Kidney (tissue), 14 donors: Measurements from ENCODE around the gene SYT1. TPM values are rescaled to one million over a fixed set of nuclear protein-coding genes. Genes with fewer than 3 reads are reported as not detected.

Experiments
- DNase-seq, 5 donors: peaks; one replicate each; pipeline ENCODE4 v3.0.0-alpha.2; 2013 to 2020
- FAIRE-seq: peaks from 2 replicates; lab custom pipeline; 2012; peaks lifted over from hg19 to GRCh38; lab: Jason Lieb, UNC
- H3K27ac ChIP-seq, 2 donors: one replicate each; pipeline ENCODE4 v1.7.0; 2013; ENCODE audit warnings: low read depth in 2 of 2, low read length in 2 of 2, inconsistent platforms in 1 of 2
- H3K27me3 ChIP-seq: one replicate; pipeline ENCODE4 v1.7.1; 2013; ENCODE audit warnings: low read length, inconsistent platforms; ENCODE audit not compliant: control insufficient read depth, insufficient read depth
- H3K36me3 ChIP-seq, 3 donors: one replicate each; pipeline versions ENCODE4 v1.7.0 to v1.7.1; 2013; ENCODE audit warnings: low read length in 3 of 3, control low read depth in 1 of 3, inconsistent platforms in 1 of 3; ENCODE audit not compliant: insufficient read depth in 3 of 3, control insufficient read depth in 2 of 3
- H3K4me1 ChIP-seq, 3 donors: one replicate each; pipeline versions ENCODE4 v1.7.0 to v1.7.1; 2013; ENCODE audit warnings: low read length in 3 of 3, inconsistent platforms in 1 of 3, low read depth in 1 of 3; ENCODE audit not compliant: control insufficient read depth in 2 of 3, insufficient read depth in 2 of 3
- H3K4me3 ChIP-seq, 3 donors: one replicate each; pipeline versions ENCODE4 v1.7.0 to v1.8.1; 2013; ENCODE audit warnings: low read length in 3 of 3, control low read depth in 1 of 3, inconsistent platforms in 1 of 3
- H3K9ac ChIP-seq, 3 donors: one replicate each; pipeline versions ENCODE4 v1.7.0 to v1.7.1; 2013; ENCODE audit warnings: low read length in 3 of 3, control low read depth in 1 of 3, inconsistent platforms in 1 of 3
- H3K9me3 ChIP-seq, 3 donors: one replicate each; pipeline versions ENCODE4 v1.7.0 to v1.7.1; 2013; ENCODE audit warnings: low read length in 3 of 3, control low read depth in 1 of 3, inconsistent platforms in 1 of 3; ENCODE audit not compliant: control insufficient read depth in 2 of 3, insufficient read depth in 1 of 3
- intact Hi-C: fragments of 100-400 bp; cut with DNase I; formaldehyde crosslinking; loops from one replicate; pipeline ENCODE4 v1.11.1; 2022
- polyA plus RNA-seq: library from polyadenylated mRNA; stranded (reverse); fragments of 350-450 nt; fragmentation: Illumina TruSeq; extraction: RNeasy Lipid Tissue Mini Kit (QIAGEN cat#74804); gene quantifications from one replicate; pipeline ENCODE4 v1.2.3, GENCODE V29; 2014; ENCODE audit warnings: low read depth, low replicate concordance; ENCODE audit not compliant: insufficient read depth
- total RNA-seq: library from RNA; stranded (reverse); fragmentation: NEBNext Ultra II Directional; extraction: Animal tissue kit (Norgen Biotek cat#: 25700); gene quantifications from one replicate; pipeline ENCODE4 v1.2.1, GENCODE V29; 2021
- TF ChIP-seq, protein P1 (sequence below): IDR thresholded peaks from 3 replicates; pipeline ENCODE4 v1.5.1; 2012; ENCODE audit warnings: mild to moderate bottlenecking, moderate library complexity, borderline replicate concordance; ENCODE audit not compliant: insufficient read depth; ENCODE audit errors: extremely low read depth
- donor health status: control.
- donor health status: control.
- donor health status: control.
- donor health status: control.
- donor health status: control.
- donor health status: DM: yes; HTN: yes; CAD: no.
- donor health status: Normal renal cell carcinoma (clear cell type).

The SYT1 gene
- total and polyA plus RNA-seq, 2 donors from 2014 or later, result 0.69 to 1.2 TPM

GRCh38 chr12:79329933-79330332 lies 465.4 kb downstream of the SYT1 start:
- H3K4me1 ChIP-seq, result no peaks in the 10 kb centered on the region
- no peaks in the 10 kb centered on the region for H3K9me3 ChIP-seq
- no peak overlapping the region for H3K9ac ChIP-seq
- no peaks in the 10 kb centered on the region for H3K36me3 ChIP-seq
- H3K4me3 ChIP-seq, result no peak overlapping the region
- no peak overlapping the region for H3K27ac ChIP-seq
- no peaks in the 10 kb centered on the region for H3K27me3 ChIP-seq
- no peak for FAIRE-seq
- intact Hi-C loops, result no loop called here
- TF ChIP-seq, protein P1, sequence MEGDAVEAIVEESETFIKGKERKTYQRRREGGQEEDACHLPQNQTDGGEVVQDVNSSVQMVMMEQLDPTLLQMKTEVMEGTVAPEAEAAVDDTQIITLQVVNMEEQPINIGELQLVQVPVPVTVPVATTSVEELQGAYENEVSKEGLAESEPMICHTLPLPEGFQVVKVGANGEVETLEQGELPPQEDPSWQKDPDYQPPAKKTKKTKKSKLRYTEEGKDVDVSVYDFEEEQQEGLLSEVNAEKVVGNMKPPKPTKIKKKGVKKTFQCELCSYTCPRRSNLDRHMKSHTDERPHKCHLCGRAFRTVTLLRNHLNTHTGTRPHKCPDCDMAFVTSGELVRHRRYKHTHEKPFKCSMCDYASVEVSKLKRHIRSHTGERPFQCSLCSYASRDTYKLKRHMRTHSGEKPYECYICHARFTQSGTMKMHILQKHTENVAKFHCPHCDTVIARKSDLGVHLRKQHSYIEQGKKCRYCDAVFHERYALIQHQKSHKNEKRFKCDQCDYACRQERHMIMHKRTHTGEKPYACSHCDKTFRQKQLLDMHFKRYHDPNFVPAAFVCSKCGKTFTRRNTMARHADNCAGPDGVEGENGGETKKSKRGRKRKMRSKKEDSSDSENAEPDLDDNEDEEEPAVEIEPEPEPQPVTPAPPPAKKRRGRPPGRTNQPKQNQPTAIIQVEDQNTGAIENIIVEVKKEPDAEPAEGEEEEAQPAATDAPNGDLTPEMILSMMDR, result no peak
- no peak for DNase-seq

- TF ChIP-seq, protein P1, result no peak
- FAIRE-seq (no peak), DNase-seq (no peak)
- H3K4me3 ChIP-seq, result no peak overlapping the region
- H3K27ac ChIP-seq, result no peak overlapping the region
- no peaks in the 10 kb centered on the region for H3K36me3 ChIP-seq
- H3K9ac ChIP-seq, result no peak overlapping the region
- no peaks in the 10 kb centered on the region for H3K27me3 ChIP-seq
- H3K4me1 ChIP-seq, result no peaks in the 10 kb centered on the region
- intact Hi-C loops, result no loop called here
- H3K9me3 ChIP-seq, result no peaks in the 10 kb centered on the region
Measured at GRCh38 chr12:79331870-79332269, 467.3 kb downstream of the SYT1 start.

- no peaks in the 10 kb centered on the region for H3K36me3 ChIP-seq
- H3K27ac ChIP-seq, result no peak overlapping the region
- TF ChIP-seq, protein P1, result no peak
- no peak overlapping the region for H3K4me3 ChIP-seq
- no peak for FAIRE-seq
- H3K9me3 ChIP-seq, result no peaks in the 10 kb centered on the region
- no peak for DNase-seq
- intact Hi-C loops, result no loop called here
- H3K27me3 ChIP-seq, result no peaks in the 10 kb centered on the region
- no peak overlapping the region for H3K9ac ChIP-seq
- H3K4me1 ChIP-seq, result no peaks in the 10 kb centered on the region
Measured at GRCh38 chr12:79333144-79333543, 468.6 kb downstream of the SYT1 start.

DNA sequence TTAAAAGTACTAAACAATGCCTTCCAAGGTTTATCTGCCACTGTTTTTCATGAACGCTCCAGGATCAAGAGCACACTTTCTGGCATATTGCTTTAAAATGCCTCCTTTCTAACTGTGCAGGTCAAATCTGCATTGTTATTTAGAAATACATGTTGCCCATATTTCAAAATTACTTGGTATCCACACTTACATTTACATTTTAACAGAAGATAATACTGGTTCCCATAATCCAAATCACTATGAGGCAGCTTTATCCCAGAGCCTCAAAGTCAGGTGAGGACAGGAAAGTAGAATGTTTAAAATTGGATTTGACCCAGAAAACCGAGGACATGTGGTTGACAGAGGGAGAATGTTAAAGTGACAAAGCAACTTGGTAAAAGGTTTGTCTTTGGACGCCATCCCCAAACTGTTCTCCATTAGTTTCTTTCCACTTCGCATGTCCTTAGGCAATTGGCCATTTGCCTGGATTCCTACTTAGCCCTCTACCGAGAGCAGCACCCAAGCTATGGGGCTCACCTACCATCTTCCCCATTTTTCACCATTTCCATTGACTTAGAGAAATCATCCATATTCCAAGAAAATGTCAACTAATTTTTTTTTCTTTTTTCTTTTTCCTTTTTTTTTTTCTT lies 473.2 kb downstream of the SYT1 start:
- FAIRE-seq (no peak), DNase-seq (no peak)
- H3K9me3 ChIP-seq, result no peaks in the 10 kb centered on the region
- no peaks in the 10 kb centered on the region for H3K36me3 ChIP-seq
- no peak overlapping the region for H3K4me3 ChIP-seq
- TF ChIP-seq, protein P1, result no peak
- intact Hi-C loops, result no loop called here
- no peaks in the 10 kb centered on the region for H3K4me1 ChIP-seq
- no peak overlapping the region for H3K9ac ChIP-seq
- H3K27ac ChIP-seq, result no peak overlapping the region
- no peaks in the 10 kb centered on the region for H3K27me3 ChIP-seq
